GM12878 (cell line): ENCODE measurements around the gene GABRR3. TPM values are rescaled to one million over a fixed set of nuclear protein-coding genes. Genes with fewer than 3 reads are reported as not detected.

Experiments used
- ATAC-seq: fragments of 200-7000 bp; cut with Tn5 transposase; 3 replicates; pipeline ENCODE4 v1.9.1; 2020; ENCODE audit warnings: mild to moderate bottlenecking, moderate library complexity
- BruUV-seq: library from RNA; stranded (reverse); fragments of 400-500 nt; replicated peaks from 2 replicates; lab custom pipeline; 2021; lab: Mats Ljungman, UMichigan
- CTCF ChIA-PET: fragments of 300-600 bp; sonication (Branson Sonifier 250); formaldehyde crosslinking; extraction: SDS; loops from one replicate; lab custom pipeline; 2021; ENCODE audit warnings: inconsistent platforms; lab: Yijun Ruan, JAX
- POLR2A ChIA-PET: fragments of 350-600 bp; formaldehyde crosslinking; extraction: SDS; loops from one replicate; lab custom pipeline; 2021; ENCODE audit warnings: inconsistent platforms; lab: Charles Lee
- RAD21 ChIA-PET: fragments of 300-600 bp; sonication (Branson Sonifier 250); formaldehyde crosslinking; loops from one replicate; lab custom pipeline; 2023; ENCODE audit warnings: antibody characterized with exemption; ENCODE audit not compliant: unreplicated experiment; lab: Charles Lee
- SMC1A ChIA-PET: fragments of 300-600 bp; sonication (Branson Sonifier 250); formaldehyde crosslinking; loops from one replicate; lab custom pipeline; 2023; ENCODE audit not compliant: unreplicated experiment, uncharacterized antibody; lab: Charles Lee
- DNase-seq: peaks from one replicate; pipeline ENCODE4 v3.0.0-alpha.2; 2011; ENCODE audit warnings: low read depth, low spot score
- FAIRE-seq: peaks from 3 replicates; lab custom pipeline; 2011; peaks lifted over from hg19 to GRCh38; lab: Jason Lieb, UNC
- H2AFZ ChIP-seq: 2 replicates; pipeline ENCODE4 v1.6.0; 2011; ENCODE audit warnings: low read depth, low read length, control low read depth; ENCODE audit not compliant: control insufficient read depth
- H3K27ac ChIP-seq: 2 replicates; pipeline ENCODE4 v1.5.1; 2011; ENCODE audit warnings: control low read depth; ENCODE audit not compliant: control insufficient read depth, insufficient read depth
- H3K27me3 ChIP-seq, 2 experiments: replicated peaks in 1 of 2; 2 replicates each; pipeline versions ENCODE4 v1.6.0 to v1.6.1; 2011; ENCODE audit warnings: low read length in 1 of 2; ENCODE audit not compliant: control insufficient read depth in 2 of 2, insufficient read depth in 2 of 2
- H3K36me3 ChIP-seq, 2 experiments: 2 replicates each; pipeline ENCODE4 v1.5.1; 2011; ENCODE audit warnings: low read length in 1 of 2; ENCODE audit not compliant: control insufficient read depth in 2 of 2, insufficient read depth in 2 of 2
- H3K4me1 ChIP-seq: 2 replicates; pipeline ENCODE4 v1.6.1; 2011; ENCODE audit warnings: mild to moderate bottlenecking, low read length, moderate library complexity, mixed read lengths; ENCODE audit not compliant: control insufficient read depth, insufficient read depth
- H3K4me2 ChIP-seq: 2 replicates; pipeline ENCODE4 v1.6.0; 2011; ENCODE audit warnings: control low read depth; ENCODE audit not compliant: control insufficient read depth, insufficient read depth
- H3K4me3 ChIP-seq: fragments of 200-600 bp; sonication (generic); 2 replicates; pipeline ENCODE4 v1.5.1; 2016
- H3K79me2 ChIP-seq: 2 replicates; pipeline ENCODE4 v1.6.0; 2011; ENCODE audit warnings: low read length; ENCODE audit not compliant: control insufficient read depth, insufficient read depth
- H3K9ac ChIP-seq: 2 replicates; pipeline ENCODE4 v1.8.0; 2011; ENCODE audit warnings: low read length, control low read depth, mixed read lengths; ENCODE audit not compliant: control insufficient read depth, insufficient read depth
- H3K9me3 ChIP-seq: replicated peaks from 3 replicates; pipeline ENCODE4 v1.5.1; 2011; ENCODE audit warnings: mild to moderate bottlenecking, low read length; ENCODE audit not compliant: control insufficient read depth, insufficient read depth
- H4K20me1 ChIP-seq: 2 replicates; pipeline ENCODE4 v1.6.0; 2011; ENCODE audit not compliant: control insufficient read depth, insufficient read depth
- ATF7 ChIP-seq: fragments of 450-650 bp; IDR thresholded peaks from 2 replicates; pipeline ENCODE4 v1.6.1; 2016; ENCODE audit warnings: low read depth, mild to moderate bottlenecking
- EZH2 ChIP-seq: IDR thresholded peaks from 2 replicates; pipeline ENCODE4 v1.6.1; 2012; ENCODE audit warnings: low read depth, mild to moderate bottlenecking, control low read depth, inconsistent platforms, low read length, borderline replicate concordance; ENCODE audit not compliant: control insufficient read depth
- HDAC2 ChIP-seq: fragments of 200-600 bp; sonication (generic); IDR thresholded peaks from 2 replicates; pipeline ENCODE4 v1.6.1; 2017
- MYB ChIP-seq: fragments of 150-350 bp; IDR thresholded peaks from 2 replicates; pipeline ENCODE4 v1.6.1; 2014; ENCODE audit warnings: mild to moderate bottlenecking, low read depth, low read length, borderline replicate concordance
- PBX3 ChIP-seq: IDR thresholded peaks from 2 replicates; pipeline ENCODE4 v1.6.1; 2011; ENCODE audit warnings: mild to moderate bottlenecking, low read depth, low read length, moderate library complexity; ENCODE audit not compliant: insufficient replicate concordance
- POLR2AphosphoS2 ChIP-seq: IDR thresholded peaks from 2 replicates; pipeline ENCODE4 v1.6.1; 2011; ENCODE audit warnings: low read depth, mild to moderate bottlenecking, low read length, improper control_type of control experiment, moderate library complexity
- RELB ChIP-seq: fragments of 450-650 bp; IDR thresholded peaks from 2 replicates; pipeline ENCODE4 v1.6.1; 2017; ENCODE audit warnings: low read depth, mild to moderate bottlenecking, moderate library complexity
- SUPT20H ChIP-seq: IDR thresholded peaks from 2 replicates; pipeline ENCODE4 v1.6.1; 2011; ENCODE audit warnings: low read depth, mild to moderate bottlenecking, low read length, moderate library complexity, borderline replicate concordance; ENCODE audit not compliant: control insufficient read depth
- TCF12 ChIP-seq: IDR thresholded peaks from 2 replicates; pipeline ENCODE4 v1.6.1; 2011; ENCODE audit warnings: low read depth, mild to moderate bottlenecking, low read length
- YY1 ChIP-seq: IDR thresholded peaks from 2 replicates; pipeline ENCODE4 v1.6.1; 2011; ENCODE audit warnings: low read depth, mild to moderate bottlenecking, low read length
- ZNF274 ChIP-seq: IDR thresholded peaks from one replicate; pipeline ENCODE4 v1.8.0; 2011; ENCODE audit not compliant: insufficient read length, insufficient read depth
- WGBS: methylation state at CpG from one replicate; pipeline ENCODE4 v1.1.6; 2016; ENCODE audit warnings: low lambda C conversion rate; ENCODE audit not compliant: insufficient replicate concordance, insufficient coverage; ENCODE audit errors: missing lambda C conversion rate; 5-methylcytosine and 5-hydroxymethylcytosine counted together
- in situ Hi-C: fragments of 300-500 bp; cut with MboI; formaldehyde crosslinking; loops from 9 replicates; pipeline ENCODE4 v1.14.3; 2018; ENCODE audit warnings: mixed read lengths
- intact Hi-C: fragments of 100-400 bp; cut with micrococcal nuclease; formaldehyde crosslinking; loops from one replicate; pipeline ENCODE4 v1.14.2; 2022; ENCODE audit not compliant: unreplicated experiment
- polyA plus RNA-seq, 11 experiments: library from polyadenylated mRNA; depleted of rRNA in 4 of 11; unstranded in 6 of 11; stranded (reverse) in 5 of 11; fragments of >200 nt; fragmentation: Nextera tagmentation in 4 of 11; fragmentation: Illumina TruSeq in 1 of 11; extraction: Ambion mirVana in 4 of 11; extraction: Trizol in 1 of 11; gene quantifications; 1 replicate in 1 of 11; 2 replicates in 10 of 11; pipeline versions ENCODE4 v1.2.1 to v1.2.3, GENCODE V29; 2011 to 2016; ENCODE audit warnings: inconsistent platforms in 2 of 11, missing spikeins in 2 of 11, low read depth in 1 of 11
- total RNA-seq, 4 experiments: library from RNA; depleted of rRNA in 3 of 4; stranded (reverse); fragments of >200 nt in 3 of 4; fragmentation: Illumina TruSeq in 1 of 4; extraction: Trizol in 1 of 4; gene quantifications; 2 replicates each; pipeline versions ENCODE4 v1.2.1 to v1.2.3, GENCODE V29; 2013 to 2021
- TF ChIP-seq, protein P1 (sequence below): IDR thresholded peaks from 2 replicates; pipeline ENCODE4 v1.6.1; 2012; ENCODE audit warnings: mild to moderate bottlenecking, low read depth, low read length
- TF ChIP-seq, protein P2 (sequence below): fragments of 450-650 bp; formaldehyde crosslinking; IDR thresholded peaks from 2 replicates; pipeline ENCODE4 v1.4.0; 2022; ENCODE audit warnings: mild to moderate bottlenecking, moderate library complexity

The GABRR3 gene
- total and polyA plus RNA-seq, 10 of the 15 experiments (the other 5 are each of a cell fraction or from before 2014, with no cell fraction given) = not detected

DNA sequence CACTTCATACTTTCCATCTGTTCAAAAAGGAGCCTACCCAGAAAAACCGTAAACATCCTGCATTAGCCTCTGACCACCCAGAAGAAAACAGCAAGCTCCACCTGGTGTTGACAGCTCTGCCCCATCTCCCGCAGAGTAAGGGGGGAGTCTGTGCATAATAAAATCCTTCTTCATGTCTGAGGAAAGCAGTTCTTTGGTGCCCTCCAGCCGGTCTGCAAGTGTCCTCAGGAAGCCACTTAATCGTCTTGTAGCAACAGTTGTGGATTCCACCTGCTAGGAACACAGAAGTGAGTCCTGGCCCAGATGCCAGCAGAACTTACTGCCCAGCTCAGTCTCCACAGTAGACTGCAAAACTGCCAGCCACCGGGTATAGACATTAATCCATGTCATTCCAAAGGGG lies 85.4 kb downstream of the GABRR3 start (continued):
- TF ChIP-seq, protein P1, sequence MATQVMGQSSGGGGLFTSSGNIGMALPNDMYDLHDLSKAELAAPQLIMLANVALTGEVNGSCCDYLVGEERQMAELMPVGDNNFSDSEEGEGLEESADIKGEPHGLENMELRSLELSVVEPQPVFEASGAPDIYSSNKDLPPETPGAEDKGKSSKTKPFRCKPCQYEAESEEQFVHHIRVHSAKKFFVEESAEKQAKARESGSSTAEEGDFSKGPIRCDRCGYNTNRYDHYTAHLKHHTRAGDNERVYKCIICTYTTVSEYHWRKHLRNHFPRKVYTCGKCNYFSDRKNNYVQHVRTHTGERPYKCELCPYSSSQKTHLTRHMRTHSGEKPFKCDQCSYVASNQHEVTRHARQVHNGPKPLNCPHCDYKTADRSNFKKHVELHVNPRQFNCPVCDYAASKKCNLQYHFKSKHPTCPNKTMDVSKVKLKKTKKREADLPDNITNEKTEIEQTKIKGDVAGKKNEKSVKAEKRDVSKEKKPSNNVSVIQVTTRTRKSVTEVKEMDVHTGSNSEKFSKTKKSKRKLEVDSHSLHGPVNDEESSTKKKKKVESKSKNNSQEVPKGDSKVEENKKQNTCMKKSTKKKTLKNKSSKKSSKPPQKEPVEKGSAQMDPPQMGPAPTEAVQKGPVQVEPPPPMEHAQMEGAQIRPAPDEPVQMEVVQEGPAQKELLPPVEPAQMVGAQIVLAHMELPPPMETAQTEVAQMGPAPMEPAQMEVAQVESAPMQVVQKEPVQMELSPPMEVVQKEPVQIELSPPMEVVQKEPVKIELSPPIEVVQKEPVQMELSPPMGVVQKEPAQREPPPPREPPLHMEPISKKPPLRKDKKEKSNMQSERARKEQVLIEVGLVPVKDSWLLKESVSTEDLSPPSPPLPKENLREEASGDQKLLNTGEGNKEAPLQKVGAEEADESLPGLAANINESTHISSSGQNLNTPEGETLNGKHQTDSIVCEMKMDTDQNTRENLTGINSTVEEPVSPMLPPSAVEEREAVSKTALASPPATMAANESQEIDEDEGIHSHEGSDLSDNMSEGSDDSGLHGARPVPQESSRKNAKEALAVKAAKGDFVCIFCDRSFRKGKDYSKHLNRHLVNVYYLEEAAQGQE = no peak
- no peak for TF ChIP-seq YY1
- no peak for TF ChIP-seq HDAC2
- no peak for TF ChIP-seq MYB
- TF ChIP-seq ZNF274 = no peak
- no peak for TF ChIP-seq ATF7

DNA sequence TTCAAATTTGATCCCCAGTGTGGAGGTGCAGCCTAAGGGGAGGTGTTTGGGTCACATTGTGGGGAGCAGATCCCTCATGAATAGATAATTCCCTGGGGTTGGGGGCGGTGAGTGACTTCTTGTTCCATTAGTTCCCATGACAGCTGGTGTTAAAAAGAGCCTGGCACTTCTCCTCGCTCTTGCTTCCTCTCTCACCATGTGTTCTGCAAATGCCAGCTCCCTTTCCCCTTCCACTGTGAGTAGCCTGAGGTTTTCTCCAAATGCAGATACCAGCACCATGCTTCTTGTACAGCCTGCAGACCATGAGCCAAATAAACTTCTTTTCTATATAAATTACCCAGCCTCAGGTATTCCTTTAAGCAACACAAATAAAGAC lies 86.0 kb downstream of the GABRR3 start:
- CTCF ChIA-PET = no interaction called here
- SMC1A ChIA-PET = no interaction called here

More for the DNA sequence above, 86.0 kb downstream of the GABRR3 start:
- ATAC-seq (no peak), FAIRE-seq (no peak), DNase-seq (no peak)
- H3K36me3 ChIP-seq = peaks cover 10 to 45% of the 10 kb centered on the region in 2 experiments
- no TSS peak for BruUV-seq
- intact Hi-C loops (no loop called here), in situ Hi-C loops (no loop called here)
- WGBS = 79% methylated on average over 2 of the region's 2 CpGs
- no peaks in the 10 kb centered on the region for H4K20me1 ChIP-seq
- H3K4me1 ChIP-seq = no peaks in the 10 kb centered on the region
- no peak overlapping the region for H3K4me2 ChIP-seq
- no peaks in the 10 kb centered on the region for H3K79me2 ChIP-seq
- H2AFZ ChIP-seq = no peak overlapping the region
- H3K27ac ChIP-seq = no peak overlapping the region
- H3K4me3 ChIP-seq = no peak overlapping the region
- no peaks in the 10 kb centered on the region for H3K9me3 ChIP-seq
- H3K27me3 ChIP-seq = no peaks in the 10 kb centered on the region
- POLR2A ChIA-PET = no interaction called here
- RAD21 ChIA-PET = no interaction called here
- TF ChIP-seq MYB = no peak
- TF ChIP-seq, protein P2, sequence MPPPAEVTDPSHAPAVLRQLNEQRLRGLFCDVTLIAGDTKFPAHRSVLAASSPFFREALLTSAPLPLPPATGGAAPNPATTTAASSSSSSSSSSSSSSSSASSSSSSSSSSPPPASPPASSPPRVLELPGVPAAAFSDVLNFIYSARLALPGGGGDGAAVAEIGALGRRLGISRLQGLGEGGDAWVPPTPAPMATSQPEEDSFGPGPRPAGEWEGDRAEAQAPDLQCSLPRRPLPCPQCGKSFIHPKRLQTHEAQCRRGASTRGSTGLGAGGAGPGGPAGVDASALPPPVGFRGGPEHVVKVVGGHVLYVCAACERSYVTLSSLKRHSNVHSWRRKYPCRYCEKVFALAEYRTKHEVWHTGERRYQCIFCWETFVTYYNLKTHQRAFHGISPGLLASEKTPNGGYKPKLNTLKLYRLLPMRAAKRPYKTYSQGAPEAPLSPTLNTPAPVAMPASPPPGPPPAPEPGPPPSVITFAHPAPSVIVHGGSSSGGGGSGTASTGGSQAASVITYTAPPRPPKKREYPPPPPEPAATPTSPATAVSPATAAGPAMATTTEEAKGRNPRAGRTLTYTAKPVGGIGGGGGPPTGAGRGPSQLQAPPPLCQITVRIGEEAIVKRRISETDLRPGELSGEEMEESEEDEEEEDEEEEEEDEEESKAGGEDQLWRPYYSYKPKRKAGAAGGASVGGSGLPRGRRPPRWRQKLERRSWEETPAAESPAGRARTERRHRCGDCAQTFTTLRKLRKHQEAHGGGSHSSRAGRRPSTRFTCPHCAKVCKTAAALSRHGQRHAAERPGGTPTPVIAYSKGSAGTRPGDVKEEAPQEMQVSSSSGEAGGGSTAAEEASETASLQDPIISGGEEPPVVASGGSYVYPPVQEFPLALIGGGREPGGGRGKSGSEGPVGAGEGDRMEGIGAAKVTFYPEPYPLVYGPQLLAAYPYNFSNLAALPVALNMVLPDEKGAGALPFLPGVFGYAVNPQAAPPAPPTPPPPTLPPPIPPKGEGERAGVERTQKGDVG = no peak
- TF ChIP-seq TCF12 = no peak
- TF ChIP-seq PBX3 = no peak
- TF ChIP-seq POLR2AphosphoS2 = no peak
- TF ChIP-seq EZH2 = no peak
- TF ChIP-seq SUPT20H = no peak
- TF ChIP-seq RELB = no peak
- H3K9ac ChIP-seq = no peak overlapping the region
